HG03571 (cell line): Measurements from ENCODE around the gene CA12.
"Not testable (repeated sequence)": the region's sequence is repeated elsewhere in the genome, so short reads cannot be mapped to it uniquely, and the experiment has no call there.

ENCODE experiments used
- ATAC-seq: cut with Tn5 transposase; IDR thresholded peaks from one replicate; pipeline ENCODE4 v1.9.1; 2021; ENCODE audit not compliant: unreplicated experiment

CA12 gene

GRCh38 chr15:63360170-63360569, 21.5 kb downstream of the CA12 start:
- no peak for ATAC-seq

GRCh38 chr15:63358241-63359029, 23.2 kb downstream of the CA12 start:
- no peak for ATAC-seq

DNA sequence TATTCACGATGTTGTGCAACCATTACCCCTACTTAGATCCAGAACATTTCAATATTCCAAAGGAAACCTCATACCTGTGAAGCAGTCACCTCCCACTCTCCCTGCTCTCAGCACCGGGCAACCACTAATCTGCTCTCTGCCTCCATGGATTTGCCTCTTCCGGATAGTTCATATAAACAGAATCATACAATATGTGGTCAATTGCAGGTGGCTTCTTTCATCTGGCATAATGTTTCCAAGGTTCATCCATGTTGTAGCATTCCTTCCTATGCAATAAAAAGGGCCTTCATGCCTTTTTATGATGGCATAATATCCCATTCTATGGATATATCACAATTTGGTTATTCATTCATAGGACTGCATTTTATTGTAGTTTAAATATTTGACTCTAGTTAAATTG, 23.9 kb downstream of the CA12 start:
- ATAC-seq: no peak

DNA sequence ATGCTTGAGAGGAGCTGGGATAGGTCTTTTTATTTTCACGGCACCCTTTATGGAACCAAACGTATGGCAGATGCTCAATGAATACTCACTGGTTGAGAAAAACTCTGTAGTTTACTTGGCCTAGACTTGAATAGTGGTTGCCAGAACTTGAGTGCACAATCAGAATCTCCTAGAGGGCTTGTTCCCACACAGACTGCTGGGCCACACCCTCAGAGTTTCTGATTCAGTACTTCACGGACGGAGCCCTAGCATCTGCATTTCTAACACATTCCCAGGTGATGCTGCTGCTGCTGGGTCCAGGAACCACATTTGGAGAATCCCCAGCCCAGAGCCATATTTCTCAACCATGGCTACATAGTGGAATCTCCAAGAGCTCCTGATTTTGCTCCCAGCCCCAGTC, 24.6 kb downstream of the CA12 start:
- no peak for ATAC-seq

- ATAC-seq: no peak
These were observed 26.6 kb downstream of the CA12 start for GRCh38 chr15:63354821-63355650.

GRCh38 chr15:63353887-63354286, 27.8 kb downstream of the CA12 start:
- ATAC-seq: no peak

DNA sequence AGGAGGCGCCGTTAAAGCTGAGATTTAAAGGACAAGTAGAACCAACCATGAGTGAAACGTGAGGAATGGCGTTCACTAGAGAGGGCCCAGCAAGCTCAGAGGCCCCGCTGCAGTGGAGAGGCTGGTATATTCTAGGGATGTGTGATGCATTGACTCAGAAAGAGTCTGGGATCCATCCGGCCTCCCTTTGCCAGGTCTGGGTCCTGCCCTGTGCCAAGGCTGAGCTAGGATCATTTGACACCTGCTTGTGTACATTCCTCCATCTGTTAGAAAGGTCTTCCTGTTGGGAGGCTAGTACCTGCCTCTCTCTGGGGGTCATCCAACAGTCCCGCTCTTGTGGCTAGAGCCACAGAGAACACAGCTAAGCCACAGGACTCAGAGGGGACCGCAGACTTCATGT, 28.4 kb downstream of the CA12 start:
- ATAC-seq: no peak

GRCh38 chr15:63352808-63353207, 28.8 kb downstream of the CA12 start:
- ATAC-seq: no peak

DNA sequence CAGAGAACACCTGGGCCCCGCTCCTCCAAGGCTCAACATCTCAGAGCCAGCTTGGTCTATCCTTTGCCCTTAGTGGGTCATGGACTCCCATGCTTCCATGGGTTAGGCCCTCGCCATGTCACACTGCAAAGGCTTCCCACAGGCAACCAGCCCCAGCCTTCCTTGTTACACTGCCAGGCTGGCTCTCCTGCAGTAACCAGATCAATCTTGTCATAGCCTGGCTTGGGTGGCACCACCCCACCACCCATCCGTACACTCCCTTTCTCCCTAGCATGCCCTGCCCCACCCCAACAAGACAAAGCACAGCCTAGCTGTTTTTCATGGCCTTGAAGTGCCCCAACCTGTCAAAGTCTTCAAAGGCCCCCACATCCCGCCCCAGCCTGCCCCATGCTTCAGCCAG, 30.5 kb downstream of the CA12 start:
- ATAC-seq: no peak

DNA sequence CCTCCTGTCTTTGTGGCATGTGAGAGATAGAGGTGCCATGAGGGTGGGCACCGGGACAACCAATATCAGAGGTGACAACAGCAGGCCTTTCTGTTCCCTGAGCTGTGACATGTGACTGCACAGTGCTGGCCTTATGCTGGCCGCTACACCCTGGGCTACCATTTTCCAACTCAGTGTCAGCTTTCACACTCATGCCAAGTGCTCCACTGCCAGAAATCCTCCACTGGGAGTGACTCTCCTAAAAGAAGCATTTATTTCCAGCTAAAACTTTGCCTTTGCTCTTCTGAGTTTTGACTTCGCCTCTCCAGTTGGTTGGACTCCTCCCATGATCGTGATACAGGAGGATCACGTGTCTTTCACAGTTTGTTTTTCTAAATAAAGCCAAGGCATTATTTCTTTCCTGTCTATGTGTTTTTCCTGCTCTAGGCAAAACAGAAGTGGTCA, 31.4 kb downstream of the CA12 start:
- no peak for ATAC-seq

DNA sequence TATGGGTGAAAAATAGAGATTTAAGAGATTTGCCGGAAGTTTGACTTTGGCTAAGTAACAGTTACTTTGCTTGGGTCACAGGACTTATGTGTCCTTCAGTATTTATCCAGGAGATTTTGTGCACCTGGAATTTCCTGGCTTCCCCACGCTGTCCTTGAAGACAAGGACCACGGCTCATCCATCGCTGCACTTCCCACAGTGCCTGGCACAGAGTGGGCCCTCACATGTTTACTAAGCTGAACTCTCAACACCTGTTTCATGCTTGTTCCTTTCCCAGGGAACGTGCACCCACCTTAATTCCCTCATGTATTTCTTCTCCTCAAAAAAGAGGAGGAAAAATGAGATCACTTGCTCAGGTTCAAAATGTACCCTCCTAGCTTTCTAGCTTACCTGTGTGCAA, 32.0 kb downstream of the CA12 start:
- ATAC-seq: no peak

DNA sequence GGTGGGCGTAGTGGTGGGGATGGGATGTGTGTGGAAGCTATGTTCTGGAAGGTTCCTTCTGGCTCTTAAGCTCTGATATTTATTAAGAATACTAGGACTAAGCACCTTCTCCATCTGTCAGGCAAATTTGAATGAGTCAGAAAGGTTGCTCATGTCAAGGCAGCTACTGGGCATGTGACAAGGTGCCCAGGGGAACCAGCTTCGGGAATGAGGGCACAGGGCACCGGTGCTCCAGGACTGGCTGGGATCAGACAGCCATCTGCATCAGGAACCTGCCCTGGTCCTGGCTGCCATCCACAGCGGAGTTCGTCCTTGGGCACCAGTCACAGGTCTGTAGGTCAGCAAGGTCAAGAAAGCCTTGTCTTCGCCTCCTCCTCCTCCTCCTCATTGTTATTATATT, 32.5 kb downstream of the CA12 start:
- no peak for ATAC-seq

GRCh38 chr15:63348392-63348791, 33.3 kb downstream of the CA12 start:
- ATAC-seq: no peak

- no peak for ATAC-seq
These were observed 34.4 kb downstream of the CA12 start for GRCh38 chr15:63347074-63347857.

DNA sequence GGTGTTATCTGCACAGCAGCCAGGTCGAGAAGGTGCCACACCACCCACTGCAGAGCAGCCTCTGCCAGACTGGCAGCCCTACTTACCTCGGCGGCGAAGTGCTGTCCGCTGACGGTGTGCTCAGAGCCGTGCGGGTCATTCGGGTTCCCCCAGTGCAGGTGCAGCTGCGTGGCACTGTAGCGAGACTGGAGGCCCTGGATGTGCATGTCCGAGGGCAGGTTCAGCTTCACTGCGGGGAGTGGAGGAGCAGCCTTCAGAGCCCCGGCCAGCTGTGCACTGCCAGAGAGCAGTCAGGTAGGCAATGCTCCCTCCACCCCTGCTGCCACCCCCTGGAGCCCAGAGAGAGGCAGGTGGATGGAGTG, 36.3 kb downstream of the CA12 start:
- ATAC-seq: no peak

- ATAC-seq: no peak
These were observed 36.8 kb downstream of the CA12 start for GRCh38 chr15:63344731-63345390.

- not testable (repeated sequence) for ATAC-seq
These were observed 38.6 kb downstream of the CA12 start for GRCh38 chr15:63342996-63343562.

DNA sequence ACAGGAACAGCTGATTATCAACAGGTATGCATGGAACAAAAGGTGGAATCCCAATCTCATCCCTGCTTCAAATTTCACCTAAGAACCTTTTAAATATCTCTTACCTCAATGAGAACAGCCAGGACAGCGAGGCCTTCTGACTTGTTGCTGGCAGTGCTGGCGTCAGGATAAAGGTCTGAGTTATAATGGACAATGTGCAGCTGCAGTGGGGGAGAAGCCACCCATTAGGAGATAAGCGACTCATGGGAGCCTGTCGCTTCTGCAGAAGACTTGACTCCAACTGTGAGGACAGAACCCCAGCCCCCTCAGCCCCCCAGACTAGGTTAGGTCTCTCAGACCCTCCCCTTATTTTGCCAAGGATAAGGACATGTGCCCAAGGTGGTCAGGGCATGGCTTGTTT, 39.7 kb downstream of the CA12 start:
- no peak for ATAC-seq

- ATAC-seq: no peak
These were observed 40.8 kb downstream of the CA12 start for GRCh38 chr15:63340878-63341277.

GRCh38 chr15:63340353-63340752, 41.3 kb downstream of the CA12 start:
- ATAC-seq: no peak

DNA sequence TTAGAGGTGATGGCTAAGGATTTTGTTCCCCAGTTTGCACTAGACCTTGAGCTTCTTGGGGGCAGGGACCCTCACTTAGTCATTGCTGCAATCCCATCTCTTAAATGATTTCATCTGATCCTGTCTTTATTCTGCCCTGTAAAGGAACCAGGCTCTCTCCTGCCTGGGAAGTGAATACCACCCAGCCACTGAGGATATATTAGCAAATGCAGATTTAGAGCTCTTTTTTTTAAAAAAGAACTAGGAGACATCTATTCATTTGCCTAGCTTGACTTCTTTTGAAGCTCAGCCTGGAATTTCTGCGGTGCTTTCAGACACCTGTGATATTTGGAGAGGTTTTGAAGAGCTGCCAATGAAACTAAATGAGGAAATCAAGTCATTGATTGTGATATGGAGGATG, 41.8 kb downstream of the CA12 start:
- no peak for ATAC-seq
